ENCODE data around the gene GIT2.
"Not testable (repeated sequence)": the region's sequence is repeated elsewhere in the genome, so short reads cannot be mapped to it uniquely, and the experiment has no call there.

- TF ChIP-seq CTCF (IDR thresholded peaks at IDR 0.05; ENCODE audit: poor library complexity); EZH2 (IDR thresholded peaks at IDR 0.05; ENCODE audit: borderline replicate concordance): not testable (repeated sequence)
Observed at GRCh38 chr12:109929326-109929725, 66.8 kb downstream of the GIT2 start.

Data from hepatocyte (in vitro differentiated cells).